Adrenal gland (tissue), 5 donors: ENCODE data around the gene MAPKAPK5.

Source experiments
- CTCF ChIP-seq, 6 experiments: fragments of 450-650 bp in 4 of 6; fragments of 200-600 bp in 2 of 6; sonication (generic) in 1 of 6; IDR thresholded peaks; 1 replicate in 5 of 6; 2 replicates in 1 of 6; pipeline versions ENCODE4 v1.5.1 to v1.8.0; 2016 to 2021; ENCODE audit warnings: antibody characterized with exemption in 6 of 6, mild to moderate bottlenecking in 2 of 6, moderate library complexity in 1 of 6
- POLR2A ChIP-seq, 2 donors: fragments of 450-650 bp; IDR thresholded peaks; one replicate each; pipeline ENCODE4 v1.6.1; 2017; ENCODE audit warnings: antibody characterized with exemption in 2 of 2, mild to moderate bottlenecking in 2 of 2, moderate library complexity in 1 of 2
- donor health status: DM: no; HTN: no; CAD: no.

GRCh38 chr12:111867531-111867930 lies 25.5 kb downstream of the MAPKAPK5 start:
- TF ChIP-seq CTCF (IDR thresholded peaks at IDR 0.05) (no peak), POLR2A (IDR thresholded peaks at IDR 0.05) (no peak)
